ENCODE results near the gene CXorf58. TPM values are rescaled to one million over a fixed set of nuclear protein-coding genes. Genes with fewer than 3 reads are reported as not detected.

CXorf58 gene
- total RNA-seq, 1 donor from 2014 or later, result not detected

- Histone ChIP-seq H3K4me1 (no peaks in the 10 kb centered on the region), H3K27ac (no peak overlapping the region), H3K9me3 (no peaks in the 10 kb centered on the region), H3K27me3 (no peaks in the 10 kb centered on the region), H3K36me3 (no peaks in the 10 kb centered on the region), H3K4me3 (no peak overlapping the region)
- TF ChIP-seq CTCF (IDR thresholded peaks at IDR 0.05), result no peak
- no peak for DNase-seq (ENCODE audit: low spot score in 2 of 2)
- intact Hi-C loops (cut with DNase I), result no loop called here
These were observed 35.8 kb upstream of the CXorf58 start for GRCh38 chrX:23871905-23872546.

GRCh38 chrX:23879380-23880090 lies 28.3 kb upstream of the CXorf58 start:
- Histone ChIP-seq H3K27me3 (no peaks in the 10 kb centered on the region), H3K36me3 (no peaks in the 10 kb centered on the region), H3K4me1 (no peaks in the 10 kb centered on the region), H3K4me3 (no peak overlapping the region), H3K9me3 (no peaks in the 10 kb centered on the region), H3K27ac (no peak overlapping the region)
- intact Hi-C loops (cut with DNase I), result no loop called here
- DNase-seq (ENCODE audit: low spot score in 2 of 2), result peak in 1 of 2 donors; percentile 4
- TF ChIP-seq CTCF (IDR thresholded peaks at IDR 0.05), result no peak

- Histone ChIP-seq H3K27ac (no peak overlapping the region), H3K27me3 (no peaks in the 10 kb centered on the region), H3K9me3 (no peaks in the 10 kb centered on the region), H3K36me3 (no peaks in the 10 kb centered on the region), H3K4me1 (no peaks in the 10 kb centered on the region), H3K4me3 (no peak overlapping the region)
- TF ChIP-seq CTCF (IDR thresholded peaks at IDR 0.05), result no peak
- intact Hi-C loops (cut with DNase I), result no loop called here
- DNase-seq (ENCODE audit: low spot score in 2 of 2), result peak in 1 of 2 donors; percentile 58
These were observed 24.0 kb upstream of the CXorf58 start for GRCh38 chrX:23883737-23884354.

- Histone ChIP-seq H3K4me3 (no peak overlapping the region), H3K9me3 (no peaks in the 10 kb centered on the region), H3K27me3 (no peaks in the 10 kb centered on the region), H3K36me3 (no peaks in the 10 kb centered on the region), H3K27ac (no peak overlapping the region), H3K4me1 (no peaks in the 10 kb centered on the region)
- intact Hi-C loops (cut with DNase I), result loop anchor here (5.0 kb wide), 1 partner anchor 42 kb away; no protein-coding TSS in a partner anchor
- no peak for TF ChIP-seq CTCF (IDR thresholded peaks at IDR 0.05)
- DNase-seq (ENCODE audit: low spot score in 2 of 2), result peak in 1 of 2 donors; percentile 11
These were observed 23.3 kb upstream of the CXorf58 start for GRCh38 chrX:23884427-23885024.

- Histone ChIP-seq H3K36me3 (no peaks in the 10 kb centered on the region), H3K27ac (no peak overlapping the region), H3K4me3 (no peak overlapping the region), H3K9me3 (no peaks in the 10 kb centered on the region), H3K4me1 (no peaks in the 10 kb centered on the region), H3K27me3 (no peaks in the 10 kb centered on the region)
- intact Hi-C loops (cut with DNase I), result loop anchor here (5.0 kb wide), 1 partner anchor 44 kb away; no protein-coding TSS in a partner anchor
- no peak for TF ChIP-seq CTCF (IDR thresholded peaks at IDR 0.05)
- peak in 1 of 2 donors; percentile 34 for DNase-seq (ENCODE audit: low spot score in 2 of 2)
These were observed 22.0 kb upstream of the CXorf58 start for GRCh38 chrX:23885803-23886202.
